ENCODE measurements around the gene ALAD.

ALAD gene

DNA sequence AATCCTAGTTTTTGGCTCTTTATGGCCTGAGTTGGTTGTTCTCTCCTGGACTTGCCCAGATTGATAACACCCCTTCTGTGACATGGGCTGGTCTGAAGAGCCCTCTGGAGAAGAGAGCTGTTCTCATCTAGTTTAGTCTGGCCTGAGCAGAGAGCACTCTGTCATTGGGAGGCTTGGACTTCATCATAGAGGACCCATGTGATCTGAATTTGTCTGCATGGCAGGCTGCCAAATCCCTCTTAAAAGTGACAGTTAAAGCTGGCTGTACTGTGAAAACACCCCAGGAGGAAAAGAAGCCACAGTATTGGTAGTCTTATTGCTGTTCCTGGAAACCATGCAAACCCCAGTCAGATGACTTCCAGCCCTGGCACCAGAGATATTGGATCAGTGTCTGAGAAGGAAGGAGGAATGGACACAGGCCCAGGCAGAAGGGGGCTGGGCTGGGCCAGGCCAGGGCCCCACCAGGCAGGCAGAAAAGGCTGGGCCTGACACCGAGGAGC lies 57.3 kb downstream of the ALAD start:
- no peak for DNase-seq

- DNase-seq: no peak
These were observed 59.2 kb downstream of the ALAD start for GRCh38 chr9:113341712-113342410.

DNA sequence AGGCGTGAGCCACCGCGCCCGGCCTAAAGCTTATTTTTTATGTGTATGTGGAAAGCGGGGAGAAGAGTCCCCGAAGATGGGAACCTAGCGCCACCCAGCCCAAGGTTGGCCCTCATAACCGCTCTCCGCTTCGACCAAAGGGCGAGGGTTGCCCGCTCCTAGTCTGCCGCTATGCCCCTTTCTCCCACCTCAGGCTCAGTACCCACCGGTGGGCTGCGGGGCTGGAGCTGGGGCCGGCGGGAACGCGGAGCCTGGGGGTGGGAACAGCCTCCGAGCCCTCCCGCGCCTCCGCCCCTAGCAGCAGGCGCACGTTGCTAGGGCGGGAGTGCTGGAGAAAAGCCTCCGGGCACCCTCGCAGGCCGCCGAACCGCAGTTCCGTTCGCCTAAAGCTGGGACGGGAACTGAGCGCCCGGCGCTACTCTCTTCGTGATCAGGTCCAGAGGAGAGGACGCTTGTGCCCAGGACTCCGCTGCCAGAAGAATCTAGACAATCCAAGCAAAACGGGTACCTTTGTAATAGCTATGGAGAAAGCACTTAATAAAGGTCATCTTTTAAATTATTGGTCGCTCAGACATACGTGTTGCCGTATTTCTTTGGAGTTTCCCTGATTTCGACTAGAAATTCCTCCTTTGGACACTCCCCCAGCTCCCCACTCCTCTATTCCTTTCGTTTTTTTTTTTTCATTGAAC lies 60.9 kb downstream of the ALAD start, which contains the start of gene WDR31:
WDR31 (minus strand) TSS at position 265 of the 689 bp plus-strand sequence. CDS start 8,253 bp downstream, outside the sequence.
- peak; percentile 88 for DNase-seq

GRCh38 chr9:113337714-113338113 lies 63.4 kb downstream of the ALAD start:
- no peak for DNase-seq

Measured in activated CD4-positive, alpha-beta T cell treated with anti-CD3 and anti-CD28 coated beads, Interleukin-2, amount 50 U/mL, for 16 hours (primary cell).